ENCODE data around the gene NOLC1. TPM values are rescaled to one million over a fixed set of nuclear protein-coding genes. Genes with fewer than 3 reads are reported as not detected.

The NOLC1 gene
- total and polyA plus RNA-seq, 2 of the 4 experiments (the other 2 are of a cell fraction), result 43.2 to 55.3 TPM

DNA sequence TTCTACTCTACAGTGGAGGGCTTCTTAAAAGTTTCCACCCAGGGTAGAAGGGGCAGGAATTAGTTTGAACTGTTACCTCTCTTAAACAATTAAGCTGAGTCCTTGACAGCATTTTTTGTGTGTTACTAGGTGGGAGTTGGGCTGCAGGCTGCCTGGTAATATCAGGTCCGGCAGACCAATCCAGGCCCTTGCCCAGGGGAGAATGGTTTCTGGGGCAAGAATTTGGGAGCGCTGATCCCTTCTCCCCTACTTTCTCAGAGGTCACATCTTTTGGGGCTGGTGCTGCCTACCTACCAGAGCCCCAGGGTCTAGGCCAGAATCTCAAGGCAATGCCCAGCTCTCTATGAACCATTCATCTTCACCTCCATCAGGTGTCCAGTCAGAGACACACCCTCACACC, 17.8 kb upstream of the NOLC1 start:
- H3K4ac ChIP-seq (ENCODE audit: low read depth, low read length), result peak overlapping the region; percentile 45; the same call in 1 of the 2 replicates
- H3K14ac ChIP-seq (replicated peaks; ENCODE audit: low read depth, low read length), result peak overlapping the region; percentile 98
- H3K36me3 ChIP-seq (ENCODE audit: control insufficient read depth, insufficient read depth, low read length), result peaks cover 19% of the 10 kb centered on the region
- dilution Hi-C loops (cut with HindIII; ENCODE audit: low sequenced_read_pairs, unreplicated experiment) (no loop called here), in situ Hi-C loops (cut with MboI; ENCODE audit: low sequenced_read_pairs) (no loop called here), intact Hi-C loops (cut with micrococcal nuclease) (no loop called here)
- no peaks in the 10 kb centered on the region for H3K9me3 ChIP-seq (ENCODE audit: control insufficient read depth, insufficient read depth, low read length)
- H3K23ac ChIP-seq (ENCODE audit: low read depth, low read length), result peak overlapping the region; percentile 92
- peak overlapping the region; percentile 39 for H2AK9ac ChIP-seq (replicated peaks; ENCODE audit: low read depth, low read length, poor library complexity)
- POLR2A ChIA-PET (ENCODE audit: unreplicated experiment), result no interaction called here
- H3K79me1 ChIP-seq (ENCODE audit: low read depth in 1 of 2, low read length in 2 of 2), result peaks cover 0 to 56% of the 10 kb centered on the region in 2 experiments; a peak in 2 of 4 replicates
- BruUV-seq (replicated peaks), result TSS peak; percentile 49
- no peak overlapping the region for H2AFZ ChIP-seq (replicated peaks; ENCODE audit: low read length, poor library complexity)
- no peak overlapping the region for H4K5ac ChIP-seq (ENCODE audit: low read depth, low read length)
- no CpG with 5 or more reads among the region's 2 CpGs for WGBS, 2 experiments (ENCODE audit: extremely low coverage in 2 of 2, insufficient read length in 1 of 2)
- H3K27me3 ChIP-seq (ENCODE audit: control insufficient read depth, insufficient read depth, low read length), result no peaks in the 10 kb centered on the region
- H4K8ac ChIP-seq (ENCODE audit: low read depth in 2 of 2, low read length in 2 of 2), result 0 out of 4 replicates have a peak overlapping the region, but pooled peaks of 1 of the 2 experiments have one; percentile 29
- TF ChIP-seq POLR2A (IDR thresholded peaks at IDR 0.05; ENCODE audit: low read depth, low read length) (no peak), MAZ (IDR thresholded peaks at IDR 0.05; ENCODE audit: borderline replicate concordance, low read depth, low read length) (no peak), RAD21 (IDR thresholded peaks at IDR 0.05; ENCODE audit: low read length) (no peak), MXI1 (IDR thresholded peaks at IDR 0.05; ENCODE audit: borderline replicate concordance, low read depth, low read length) (no peak), RCOR1 (IDR thresholded peaks at IDR 0.05; ENCODE audit: insufficient replicate concordance, low read length) (no peak)
- TF ChIP-seq, protein P1, sequence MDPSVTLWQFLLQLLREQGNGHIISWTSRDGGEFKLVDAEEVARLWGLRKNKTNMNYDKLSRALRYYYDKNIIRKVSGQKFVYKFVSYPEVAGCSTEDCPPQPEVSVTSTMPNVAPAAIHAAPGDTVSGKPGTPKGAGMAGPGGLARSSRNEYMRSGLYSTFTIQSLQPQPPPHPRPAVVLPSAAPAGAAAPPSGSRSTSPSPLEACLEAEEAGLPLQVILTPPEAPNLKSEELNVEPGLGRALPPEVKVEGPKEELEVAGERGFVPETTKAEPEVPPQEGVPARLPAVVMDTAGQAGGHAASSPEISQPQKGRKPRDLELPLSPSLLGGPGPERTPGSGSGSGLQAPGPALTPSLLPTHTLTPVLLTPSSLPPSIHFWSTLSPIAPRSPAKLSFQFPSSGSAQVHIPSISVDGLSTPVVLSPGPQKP (IDR thresholded peaks at IDR 0.05; ENCODE audit: borderline replicate concordance, low read depth, low read length), result no peak
- TF ChIP-seq, protein P2, sequence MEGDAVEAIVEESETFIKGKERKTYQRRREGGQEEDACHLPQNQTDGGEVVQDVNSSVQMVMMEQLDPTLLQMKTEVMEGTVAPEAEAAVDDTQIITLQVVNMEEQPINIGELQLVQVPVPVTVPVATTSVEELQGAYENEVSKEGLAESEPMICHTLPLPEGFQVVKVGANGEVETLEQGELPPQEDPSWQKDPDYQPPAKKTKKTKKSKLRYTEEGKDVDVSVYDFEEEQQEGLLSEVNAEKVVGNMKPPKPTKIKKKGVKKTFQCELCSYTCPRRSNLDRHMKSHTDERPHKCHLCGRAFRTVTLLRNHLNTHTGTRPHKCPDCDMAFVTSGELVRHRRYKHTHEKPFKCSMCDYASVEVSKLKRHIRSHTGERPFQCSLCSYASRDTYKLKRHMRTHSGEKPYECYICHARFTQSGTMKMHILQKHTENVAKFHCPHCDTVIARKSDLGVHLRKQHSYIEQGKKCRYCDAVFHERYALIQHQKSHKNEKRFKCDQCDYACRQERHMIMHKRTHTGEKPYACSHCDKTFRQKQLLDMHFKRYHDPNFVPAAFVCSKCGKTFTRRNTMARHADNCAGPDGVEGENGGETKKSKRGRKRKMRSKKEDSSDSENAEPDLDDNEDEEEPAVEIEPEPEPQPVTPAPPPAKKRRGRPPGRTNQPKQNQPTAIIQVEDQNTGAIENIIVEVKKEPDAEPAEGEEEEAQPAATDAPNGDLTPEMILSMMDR (conservative IDR thresholded peaks at IDR 0.05; ENCODE audit: low read depth, low read length), result no peak
- peaks cover 9% of the 10 kb centered on the region; the same call in 1 of the 2 replicates for H3K4me1 ChIP-seq (ENCODE audit: control insufficient read depth, insufficient read depth, low read length)
- H3K9ac ChIP-seq (ENCODE audit: low read depth, low read length), result peak overlapping the region; percentile 97
- H2BK120ac ChIP-seq (ENCODE audit: low read depth, low read length), result no peak overlapping the region; the same call in 1 of the 2 replicates
- H4K20me1 ChIP-seq (ENCODE audit: insufficient read depth, low read length), result peaks cover 60% of the 10 kb centered on the region
- peak overlapping the region; percentile 97; the same call in 1 of the 2 replicates for H4K91ac ChIP-seq (ENCODE audit: insufficient read depth, low read depth, low read length)
- no peak overlapping the region for H3K18ac ChIP-seq (ENCODE audit: low read depth, low read length)
- no peak overlapping the region for H2BK15ac ChIP-seq (ENCODE audit: low read depth, low read length)
- CTCF ChIA-PET, result interaction anchor here (0.7 kb wide), 1 partner anchor 13 kb away, joined by 4 read pairs; no protein-coding TSS in a partner anchor
- peak overlapping the region; percentile 32; the same call in 1 of the 2 replicates for H3K27ac ChIP-seq (ENCODE audit: insufficient read depth, low read length)
- H3K56ac ChIP-seq (ENCODE audit: extremely low read depth, insufficient read depth, low read length), result peak overlapping the region; percentile 97
- H2BK5ac ChIP-seq (ENCODE audit: low read depth, low read length, poor library complexity, severe bottlenecking), result peak overlapping the region; percentile 82
- peak overlapping the region; percentile 61 for H3K4me3 ChIP-seq (ENCODE audit: insufficient read depth, low read depth, low read length)
- peaks cover 24% of the 10 kb centered on the region for H3K9me1 ChIP-seq (ENCODE audit: insufficient read depth, low read length)
- DNase-seq (no peak), ATAC-seq (ENCODE audit: low read depth) (no peak)
- no peak overlapping the region for H2BK20ac ChIP-seq (ENCODE audit: low read depth, low read length)
- H2AK5ac ChIP-seq (ENCODE audit: low read depth, low read length), result peak overlapping the region; percentile 67
- peak overlapping the region; percentile 99 for H3K4me2 ChIP-seq (ENCODE audit: low read depth, low read length)

All from IMR-90 (cell line).